Activated B cell treated with CpG ODN at 0.5 μM for 24 hours (primary cell): ENCODE results near the gene UQCRC1. TPM values are rescaled to one million over a fixed set of nuclear protein-coding genes. Genes with fewer than 3 reads are reported as not detected.

Source experiments
- ATAC-seq: fragments of 200-7000 bp; cut with Tn5 transposase; one replicate; pipeline ENCODE4 v1.10.0; 2021; ENCODE audit warnings: low read depth, mild to moderate bottlenecking, moderate library complexity
- CTCF ChIA-PET: fragments of 350-600 bp; sonication (Branson Sonifier 250); formaldehyde crosslinking; loops from one replicate; lab custom pipeline; 2021; ENCODE audit warnings: antibody characterized with exemption; lab: Charles Lee
- POLR2A ChIA-PET: fragments of 350-600 bp; sonication (Branson Sonifier 250); formaldehyde crosslinking; loops from one replicate; lab custom pipeline; 2021; ENCODE audit warnings: antibody characterized with exemption; lab: Charles Lee
- DNase-seq: peaks from one replicate; pipeline ENCODE4 v3.0.0; 2022
- H3K27ac Mint-ChIP-seq: one replicate; pipeline ENCODE4 v1.8.0; 2020; ENCODE audit warnings: mixed read lengths
- H3K27me3 Mint-ChIP-seq: one replicate; pipeline ENCODE4 v1.8.0; 2021; ENCODE audit warnings: mixed read lengths
- H3K36me3 Mint-ChIP-seq: one replicate; pipeline ENCODE4 v1.8.0; 2021; ENCODE audit warnings: low read depth, mixed read lengths
- H3K4me1 Mint-ChIP-seq: one replicate; pipeline ENCODE4 v1.8.0; 2021; ENCODE audit warnings: mixed read lengths
- H3K4me3 Mint-ChIP-seq: one replicate; pipeline ENCODE4 v1.8.0; 2020; ENCODE audit warnings: mild to moderate bottlenecking, mixed read lengths
- H3K9me3 Mint-ChIP-seq: one replicate; pipeline ENCODE4 v1.8.0; 2020; ENCODE audit warnings: mixed read lengths
- intact Hi-C: fragments of 100-400 bp; cut with micrococcal nuclease; formaldehyde crosslinking; loops from one replicate; pipeline ENCODE4 v1.15.1; 2024
- total RNA-seq: library from RNA; stranded (reverse); gene quantifications from 2 replicates; pipeline ENCODE4 v1.2.3, GENCODE V29; 2022
- TF ChIP-seq, protein P1 (sequence below): fragments of 200-600 bp; IDR thresholded peaks from one replicate; pipeline ENCODE4 v1.8.0; 2022; ENCODE audit warnings: antibody characterized with exemption, mild to moderate bottlenecking

Gene UQCRC1
- total RNA-seq, 1 donor from 2014 or later, result 117 TPM

GRCh38 chr3:48607519-48607918 is 1.9 kb downstream of the UQCRC1 start:
- DNase-seq, result no peak
- TF ChIP-seq, protein P1, sequence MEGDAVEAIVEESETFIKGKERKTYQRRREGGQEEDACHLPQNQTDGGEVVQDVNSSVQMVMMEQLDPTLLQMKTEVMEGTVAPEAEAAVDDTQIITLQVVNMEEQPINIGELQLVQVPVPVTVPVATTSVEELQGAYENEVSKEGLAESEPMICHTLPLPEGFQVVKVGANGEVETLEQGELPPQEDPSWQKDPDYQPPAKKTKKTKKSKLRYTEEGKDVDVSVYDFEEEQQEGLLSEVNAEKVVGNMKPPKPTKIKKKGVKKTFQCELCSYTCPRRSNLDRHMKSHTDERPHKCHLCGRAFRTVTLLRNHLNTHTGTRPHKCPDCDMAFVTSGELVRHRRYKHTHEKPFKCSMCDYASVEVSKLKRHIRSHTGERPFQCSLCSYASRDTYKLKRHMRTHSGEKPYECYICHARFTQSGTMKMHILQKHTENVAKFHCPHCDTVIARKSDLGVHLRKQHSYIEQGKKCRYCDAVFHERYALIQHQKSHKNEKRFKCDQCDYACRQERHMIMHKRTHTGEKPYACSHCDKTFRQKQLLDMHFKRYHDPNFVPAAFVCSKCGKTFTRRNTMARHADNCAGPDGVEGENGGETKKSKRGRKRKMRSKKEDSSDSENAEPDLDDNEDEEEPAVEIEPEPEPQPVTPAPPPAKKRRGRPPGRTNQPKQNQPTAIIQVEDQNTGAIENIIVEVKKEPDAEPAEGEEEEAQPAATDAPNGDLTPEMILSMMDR, result no peak
- H3K4me1 Mint-ChIP-seq, result peaks cover 18% of the 10 kb centered on the region
- H3K27me3 Mint-ChIP-seq, result no peaks in the 10 kb centered on the region
- no peak overlapping the region for H3K27ac Mint-ChIP-seq
- no peak overlapping the region for H3K4me3 Mint-ChIP-seq
- peaks cover 49% of the 10 kb centered on the region for H3K36me3 Mint-ChIP-seq
- CTCF ChIA-PET, result no interaction called here
- POLR2A ChIA-PET, result no interaction called here
- ATAC-seq, result no peak
- intact Hi-C loops, result no loop called here
- H3K9me3 Mint-ChIP-seq, result no peaks in the 10 kb centered on the region

- Mint-ChIP-seq H3K27me3 (no peaks in the 10 kb centered on the region), H3K9me3 (no peaks in the 10 kb centered on the region), H3K36me3 (peaks cover 88% of the 10 kb centered on the region), H3K4me3 (no peak overlapping the region), H3K27ac (no peak overlapping the region), H3K4me1 (no peaks in the 10 kb centered on the region)
- POLR2A ChIA-PET, result interaction anchor here (0.7 kb wide), 1 partner anchor 8 kb away, joined by 3 read pairs; no protein-coding TSS in a partner anchor
- CTCF ChIA-PET, result no interaction called here
- DNase-seq (no peak), ATAC-seq (no peak)
- TF ChIP-seq, protein P1, result no peak
- intact Hi-C loops, result no loop called here
Observed at GRCh38 chr3:48601622-48601994, 7.8 kb downstream of the UQCRC1 start.

DNA sequence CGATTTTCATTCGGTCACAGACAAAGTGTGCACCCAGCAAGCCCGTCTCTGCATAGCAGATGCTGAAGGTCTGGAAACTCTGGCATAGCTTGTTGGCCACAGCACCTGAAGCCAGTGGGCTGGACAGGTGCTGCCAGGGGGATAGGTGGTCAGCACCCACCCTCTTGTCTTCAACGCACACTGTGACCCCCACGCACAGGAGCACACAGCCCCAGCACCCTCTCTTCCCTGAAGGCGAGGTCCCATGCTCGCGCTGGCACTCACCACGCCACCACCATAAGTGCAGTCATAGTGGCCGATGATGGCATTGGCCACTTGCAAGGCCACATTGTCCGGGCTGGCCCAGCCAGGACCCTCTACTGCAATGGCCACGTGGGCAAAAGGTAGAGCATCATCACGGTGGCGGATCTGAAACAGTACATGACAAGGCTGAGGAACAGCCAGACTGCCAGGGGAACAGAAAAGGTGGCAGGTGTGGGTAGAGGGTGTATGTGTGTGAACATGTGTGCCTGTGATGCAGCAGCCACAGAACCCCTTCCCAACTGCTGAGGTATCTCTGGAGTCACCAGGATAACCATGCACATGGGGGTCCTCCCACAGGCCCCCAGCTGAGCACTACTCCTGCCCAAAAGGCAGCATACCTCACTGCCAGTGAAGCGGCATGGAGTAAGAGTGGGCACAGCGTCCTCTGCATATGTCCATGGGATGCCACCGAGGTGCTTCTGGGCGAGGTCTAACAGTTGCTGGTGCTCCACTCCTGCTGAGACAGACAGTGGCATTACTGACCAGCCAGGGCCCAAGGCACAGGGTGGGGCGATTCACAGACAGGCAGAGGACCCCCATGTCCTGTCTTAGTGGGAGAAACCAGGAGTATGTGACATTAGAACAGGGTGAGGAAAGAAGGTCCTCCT is 8.5 kb downstream of the UQCRC1 start:
- CTCF ChIA-PET, result no interaction called here
- POLR2A ChIA-PET, result no interaction called here
- H3K4me3 Mint-ChIP-seq, result no peak overlapping the region
- peaks cover 85% of the 10 kb centered on the region for H3K36me3 Mint-ChIP-seq
- peaks cover 2% of the 10 kb centered on the region for H3K4me1 Mint-ChIP-seq
- intact Hi-C loops, result no loop called here
- H3K9me3 Mint-ChIP-seq, result no peaks in the 10 kb centered on the region
- TF ChIP-seq, protein P1, result no peak
- no peak for ATAC-seq
- H3K27ac Mint-ChIP-seq, result no peak overlapping the region
- DNase-seq, result no peak
- no peaks in the 10 kb centered on the region for H3K27me3 Mint-ChIP-seq

- intact Hi-C loops, result no loop called here
- CTCF ChIA-PET, result no interaction called here
- peaks cover 9% of the 10 kb centered on the region for H3K4me1 Mint-ChIP-seq
- no peak for DNase-seq
- H3K36me3 Mint-ChIP-seq, result peaks cover 72% of the 10 kb centered on the region
- H3K4me3 Mint-ChIP-seq, result no peak overlapping the region
- no peak for ATAC-seq
- TF ChIP-seq, protein P1, result no peak
- H3K27me3 Mint-ChIP-seq, result peaks cover under 1% of the 10 kb centered on the region
- no peaks in the 10 kb centered on the region for H3K9me3 Mint-ChIP-seq
- POLR2A ChIA-PET, result no interaction called here
- no peak overlapping the region for H3K27ac Mint-ChIP-seq
Observed at GRCh38 chr3:48599509-48600285, 9.7 kb downstream of the UQCRC1 start.

- H3K9me3 Mint-ChIP-seq, result no peaks in the 10 kb centered on the region
- peaks cover 5% of the 10 kb centered on the region for H3K27me3 Mint-ChIP-seq
- peaks cover 66% of the 10 kb centered on the region for H3K36me3 Mint-ChIP-seq
- no peak for ATAC-seq
- intact Hi-C loops, result no loop called here
- no peak for DNase-seq
- H3K4me1 Mint-ChIP-seq, result peaks cover 14% of the 10 kb centered on the region
- ChIA-PET CTCF (no interaction called here), POLR2A (no interaction called here)
- H3K4me3 Mint-ChIP-seq, result no peak overlapping the region
- no peak overlapping the region for H3K27ac Mint-ChIP-seq
- TF ChIP-seq, protein P1, result no peak
Observed at GRCh38 chr3:48599077-48599501, 10.4 kb downstream of the UQCRC1 start.
